Fibroblast of mammary gland (primary cell): ENCODE data around the gene CMTM4.

Experiments used
- DNase-seq: peaks from one replicate; pipeline ENCODE4 v3.0.0-alpha.2; 2010; ENCODE audit warnings: low read depth
- H3K4me3 ChIP-seq: 2 replicates; pipeline ENCODE4 v1.5.1; 2011; ENCODE audit warnings: low read depth, mild to moderate bottlenecking, low read length, moderate library complexity; ENCODE audit not compliant: control insufficient read depth
- CTCF ChIP-seq: conservative IDR thresholded peaks from 2 replicates; pipeline ENCODE4 v1.5.1; 2011; ENCODE audit warnings: low read depth, low read length, inconsistent platforms; ENCODE audit not compliant: control insufficient read depth, insufficient read depth

The CMTM4 gene

DNA sequence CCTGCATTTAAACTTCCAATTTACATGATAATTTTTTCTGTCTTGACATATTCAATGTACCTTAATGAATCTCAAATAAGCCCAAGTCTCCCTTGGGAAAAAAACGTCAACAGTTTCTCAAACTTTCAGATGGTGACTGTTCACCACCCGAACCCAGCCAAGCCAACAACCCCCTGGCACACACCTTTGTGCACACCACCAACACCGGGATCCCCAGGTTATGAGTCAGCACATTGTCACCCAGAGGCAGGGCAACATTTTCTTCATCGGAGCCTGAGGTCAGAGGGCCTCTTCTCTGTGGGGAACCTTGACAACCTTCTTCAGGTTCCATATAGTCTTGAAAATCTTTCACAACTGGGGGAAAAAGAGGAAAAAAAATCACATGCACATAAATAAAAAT lies 39.3 kb upstream of the CMTM4 start:
- no peak for TF ChIP-seq CTCF
- H3K4me3 ChIP-seq: no peak overlapping the region
- no peak for DNase-seq

DNA sequence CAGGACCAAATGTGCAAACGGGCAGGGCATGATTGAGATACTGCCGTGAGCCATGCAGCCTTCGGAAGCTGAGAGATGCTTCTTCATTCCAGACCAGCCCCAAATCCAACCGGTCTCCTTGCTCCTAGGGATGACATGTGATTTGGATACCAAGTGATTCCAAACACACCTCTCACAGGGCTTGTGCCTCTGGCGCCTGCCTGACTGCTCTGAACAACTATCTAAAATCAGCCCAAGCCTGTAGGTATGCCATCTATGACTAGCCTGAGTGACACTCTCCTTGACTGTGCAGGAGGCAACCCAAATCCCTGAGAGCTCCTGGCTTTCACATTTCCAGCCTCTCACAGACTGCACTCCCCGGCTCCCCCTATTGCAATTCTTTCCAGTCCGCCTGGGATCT lies 34.6 kb upstream of the CMTM4 start:
- no peak overlapping the region for H3K4me3 ChIP-seq
- DNase-seq: no peak
- TF ChIP-seq CTCF: no peak

GRCh38 chr16:66728804-66729203 lies 32.3 kb upstream of the CMTM4 start:
- H3K4me3 ChIP-seq: no peak overlapping the region
- TF ChIP-seq CTCF: no peak
- DNase-seq: no peak

- peak; percentile 78 for DNase-seq
- TF ChIP-seq CTCF: peak; percentile 62
- H3K4me3 ChIP-seq: no peak overlapping the region
Observed at GRCh38 chr16:66728117-66728787, 31.7 kb upstream of the CMTM4 start.

DNA sequence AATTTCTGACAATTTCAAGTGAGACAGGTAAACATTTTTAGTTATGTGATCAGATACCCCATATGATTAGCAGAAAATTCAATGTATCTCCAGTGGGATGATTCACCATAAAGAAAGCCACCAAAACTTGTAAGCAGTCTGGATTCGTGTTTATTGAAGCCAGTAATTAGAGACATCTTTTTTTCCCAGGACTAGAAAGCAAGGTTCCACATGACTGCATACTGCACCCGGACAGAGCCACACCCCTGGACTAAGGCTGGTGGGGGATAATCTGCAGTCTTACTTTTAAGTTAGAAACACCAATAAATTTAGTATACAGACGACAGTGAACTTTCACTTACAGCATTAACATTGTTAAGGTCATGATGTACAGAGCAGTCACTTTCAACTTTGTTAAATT lies 24.2 kb upstream of the CMTM4 start:
- no peak for TF ChIP-seq CTCF
- peak; percentile 43 for DNase-seq
- H3K4me3 ChIP-seq: no peak overlapping the region

- no peak overlapping the region for H3K4me3 ChIP-seq
- no peak for DNase-seq
- TF ChIP-seq CTCF: no peak
Observed at GRCh38 chr16:66719246-66719645, 22.7 kb upstream of the CMTM4 start.

GRCh38 chr16:66717776-66718175 lies 21.2 kb upstream of the CMTM4 start:
- TF ChIP-seq CTCF: no peak
- no peak overlapping the region for H3K4me3 ChIP-seq
- DNase-seq: no peak
